Gastrocnemius medialis (tissue), 4 donors: ENCODE measurements around the gene CEP112.

Source experiments
- POLR2A ChIP-seq, 2 donors: fragments of 450-650 bp; IDR thresholded peaks; one replicate each; pipeline ENCODE4 v1.6.1; 2017; ENCODE audit warnings: antibody characterized with exemption in 2 of 2, mild to moderate bottlenecking in 2 of 2, moderate library complexity in 2 of 2
- TF ChIP-seq, protein P1 (sequence below), 5 experiments: fragments of 450-650 bp in 3 of 5; fragments of 200-600 bp in 2 of 5; sonication (generic) in 2 of 5; IDR thresholded peaks in 4 of 5; conservative IDR thresholded peaks in 1 of 5; 1 replicate in 4 of 5; 2 replicates in 1 of 5; pipeline ENCODE4 v1.5.1; 2016 to 2019; ENCODE audit warnings: antibody characterized with exemption in 5 of 5, mild to moderate bottlenecking in 3 of 5, moderate library complexity in 3 of 5

DNA sequence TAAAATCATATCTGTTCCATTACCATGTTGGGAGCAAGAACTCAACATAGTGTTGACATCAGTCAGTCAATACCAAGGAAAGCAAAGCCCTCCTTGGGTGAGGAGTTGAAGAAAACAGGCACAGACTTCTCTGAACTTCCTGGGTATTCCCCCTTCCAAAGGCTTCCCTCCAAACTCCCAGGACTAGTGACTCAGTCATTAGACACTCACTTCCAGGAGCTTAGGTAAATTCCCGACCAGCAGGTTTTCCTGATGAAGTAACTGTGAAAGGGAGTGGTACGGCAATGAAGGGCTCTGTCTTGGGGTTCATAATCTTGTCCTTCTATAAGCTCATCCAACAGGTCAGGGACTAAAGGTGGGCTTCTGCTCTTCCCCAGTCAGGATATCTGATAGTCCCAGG lies 336.7 kb downstream of the CEP112 start:
- TF ChIP-seq, protein P1, sequence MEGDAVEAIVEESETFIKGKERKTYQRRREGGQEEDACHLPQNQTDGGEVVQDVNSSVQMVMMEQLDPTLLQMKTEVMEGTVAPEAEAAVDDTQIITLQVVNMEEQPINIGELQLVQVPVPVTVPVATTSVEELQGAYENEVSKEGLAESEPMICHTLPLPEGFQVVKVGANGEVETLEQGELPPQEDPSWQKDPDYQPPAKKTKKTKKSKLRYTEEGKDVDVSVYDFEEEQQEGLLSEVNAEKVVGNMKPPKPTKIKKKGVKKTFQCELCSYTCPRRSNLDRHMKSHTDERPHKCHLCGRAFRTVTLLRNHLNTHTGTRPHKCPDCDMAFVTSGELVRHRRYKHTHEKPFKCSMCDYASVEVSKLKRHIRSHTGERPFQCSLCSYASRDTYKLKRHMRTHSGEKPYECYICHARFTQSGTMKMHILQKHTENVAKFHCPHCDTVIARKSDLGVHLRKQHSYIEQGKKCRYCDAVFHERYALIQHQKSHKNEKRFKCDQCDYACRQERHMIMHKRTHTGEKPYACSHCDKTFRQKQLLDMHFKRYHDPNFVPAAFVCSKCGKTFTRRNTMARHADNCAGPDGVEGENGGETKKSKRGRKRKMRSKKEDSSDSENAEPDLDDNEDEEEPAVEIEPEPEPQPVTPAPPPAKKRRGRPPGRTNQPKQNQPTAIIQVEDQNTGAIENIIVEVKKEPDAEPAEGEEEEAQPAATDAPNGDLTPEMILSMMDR (IDR thresholded peaks at IDR 0.05 in 4 of 5, conservative IDR thresholded peaks at IDR 0.05 in 1 of 5): no peak
- TF ChIP-seq POLR2A (IDR thresholded peaks at IDR 0.05): no peak
